Loucy (cell line): ENCODE data around the gene HAPLN2.

Source experiments
- CTCF ChIP-seq: fragments of 200-600 bp; sonication (generic); conservative IDR thresholded peaks from 2 replicates; pipeline ENCODE4 v1.5.1; 2014; ENCODE audit warnings: mild to moderate bottlenecking, antibody characterized with exemption, low read length
- EZH2phosphoT487 ChIP-seq: fragments of 200-600 bp; IDR thresholded peaks from 2 replicates; pipeline ENCODE4 v1.6.1; 2018; ENCODE audit warnings: antibody characterized with exemption, mild to moderate bottlenecking, moderate library complexity, borderline replicate concordance

- TF ChIP-seq CTCF: no peak
- no peak for TF ChIP-seq EZH2phosphoT487
Observed at GRCh38 chr1:156592910-156593660, 26.1 kb upstream of the HAPLN2 start.
